GM19099 (cell line): ENCODE data around the gene MPHOSPH6.

ENCODE experiments used
- POLR2A ChIP-seq: IDR thresholded peaks from 3 replicates; pipeline ENCODE4 v1.6.1; 2011; ENCODE audit warnings: low read depth; ENCODE audit not compliant: insufficient read length; ENCODE audit errors: extremely low read depth

Gene MPHOSPH6

GRCh38 chr16:82146556-82146955 is 23.5 kb downstream of the MPHOSPH6 start:
- no peak for TF ChIP-seq POLR2A

GRCh38 chr16:82138478-82139285 is 31.3 kb downstream of the MPHOSPH6 start:
- no peak for TF ChIP-seq POLR2A

GRCh38 chr16:82137822-82138167 is 32.2 kb downstream of the MPHOSPH6 start:
- no peak for TF ChIP-seq POLR2A

GRCh38 chr16:82136956-82137821 is 32.8 kb downstream of the MPHOSPH6 start:
- TF ChIP-seq POLR2A: no peak

- TF ChIP-seq POLR2A: no peak
Measured at GRCh38 chr16:82135844-82136243, 34.2 kb downstream of the MPHOSPH6 start.

- TF ChIP-seq POLR2A: no peak
Measured at GRCh38 chr16:82134846-82135245, 35.2 kb downstream of the MPHOSPH6 start.

GRCh38 chr16:82133798-82134197 is 36.2 kb downstream of the MPHOSPH6 start:
- TF ChIP-seq POLR2A: no peak

- TF ChIP-seq POLR2A: no peak
Measured at GRCh38 chr16:82129881-82130280, 40.1 kb downstream of the MPHOSPH6 start.

GRCh38 chr16:82124651-82125050 is 45.4 kb downstream of the MPHOSPH6 start:
- no peak for TF ChIP-seq POLR2A

GRCh38 chr16:82119405-82119804 is 50.6 kb downstream of the MPHOSPH6 start:
- TF ChIP-seq POLR2A: no peak

GRCh38 chr16:82118749-82119148 is 51.3 kb downstream of the MPHOSPH6 start:
- TF ChIP-seq POLR2A: no peak

- no peak for TF ChIP-seq POLR2A
Measured at GRCh38 chr16:82116535-82116934, 53.5 kb downstream of the MPHOSPH6 start.

GRCh38 chr16:82113741-82114140 is 56.3 kb downstream of the MPHOSPH6 start:
- TF ChIP-seq POLR2A: no peak

- no peak for TF ChIP-seq POLR2A
Measured at GRCh38 chr16:82111944-82112343, 58.1 kb downstream of the MPHOSPH6 start.

- TF ChIP-seq POLR2A: no peak
Measured at GRCh38 chr16:82108774-82109173, 61.2 kb downstream of the MPHOSPH6 start.

GRCh38 chr16:82108100-82108499 is 61.9 kb downstream of the MPHOSPH6 start:
- TF ChIP-seq POLR2A: no peak
